AML-193 (cell line): ENCODE results near the gene TLCD4.

Experiments used
- DNase-seq, 2 experiments: peaks; one replicate each; lab custom pipeline; 2025; lab: John Stamatoyannopoulos, UW

Gene TLCD4

GRCh38 chr1:95095833-95096217, 21.3 kb upstream of the TLCD4 start:
- DNase-seq, result no peak

- DNase-seq, result no peak
Measured at GRCh38 chr1:95096218-95096841, 20.8 kb upstream of the TLCD4 start.

- DNase-seq, result no peak
Measured at GRCh38 chr1:95097426-95097825, 19.7 kb upstream of the TLCD4 start.

- DNase-seq, result no peak
Measured at GRCh38 chr1:95098196-95098595, 19.0 kb upstream of the TLCD4 start.

GRCh38 chr1:95108792-95109191, 8.4 kb upstream of the TLCD4 start:
- DNase-seq, result no peak

- DNase-seq, result no peak
Measured at GRCh38 chr1:95111014-95111413, 6.1 kb upstream of the TLCD4 start.

- DNase-seq, result no peak
Measured at GRCh38 chr1:95113684-95114083, 3.5 kb upstream of the TLCD4 start.

GRCh38 chr1:95115708-95116137, 1.4 kb upstream of the TLCD4 start:
- no peak for DNase-seq

GRCh38 chr1:95116580-95117206, 462 bp upstream of the TLCD4 start:
- DNase-seq, result no peak

GRCh38 chr1:95118067-95118499, 928 bp downstream of the TLCD4 start:
- DNase-seq, result no peak

- DNase-seq, result no peak
Measured at GRCh38 chr1:95118710-95119109, 1.6 kb downstream of the TLCD4 start.

GRCh38 chr1:95119273-95119672, 2.1 kb downstream of the TLCD4 start:
- no peak for DNase-seq

- no peak for DNase-seq
Measured at GRCh38 chr1:95122151-95122697, 5.1 kb downstream of the TLCD4 start.

- DNase-seq, result no peak
Measured at GRCh38 chr1:95124342-95124741, 7.2 kb downstream of the TLCD4 start.

- no peak for DNase-seq
Measured at GRCh38 chr1:95126366-95126765, 9.2 kb downstream of the TLCD4 start.

GRCh38 chr1:95126846-95127245, 9.7 kb downstream of the TLCD4 start:
- no peak for DNase-seq

GRCh38 chr1:95127380-95127779, 10.2 kb downstream of the TLCD4 start:
- no peak for DNase-seq

GRCh38 chr1:95132762-95133161, 15.6 kb downstream of the TLCD4 start:
- DNase-seq, result no peak

- no peak for DNase-seq
Measured at GRCh38 chr1:95133687-95134086, 16.5 kb downstream of the TLCD4 start.

- DNase-seq, result no peak
Measured at GRCh38 chr1:95138223-95138622, 21.1 kb downstream of the TLCD4 start.

GRCh38 chr1:95139039-95139438, 21.9 kb downstream of the TLCD4 start:
- DNase-seq, result no peak

- no peak for DNase-seq
Measured at GRCh38 chr1:95140791-95141190, 23.6 kb downstream of the TLCD4 start.

GRCh38 chr1:95145493-95145892, 28.3 kb downstream of the TLCD4 start:
- DNase-seq, result no peak

- no peak for DNase-seq
Measured at GRCh38 chr1:95146637-95147036, 29.5 kb downstream of the TLCD4 start.
